ACC112 (cell line): ENCODE measurements around the gene ACVR2B.
A peak's percentile ranks its signal among the peaks of the same experiment; 100 is the strongest.

ENCODE experiments used
- H2AFZ ChIP-seq: fragments of 200-600 bp; sonication (generic); one replicate; pipeline ENCODE4 v1.6.0; 2017; ENCODE audit warnings: antibody characterized with exemption, low read length; ENCODE audit not compliant: unreplicated experiment
- H3K27ac ChIP-seq: fragments of 200-600 bp; sonication (generic); 2 replicates; pipeline ENCODE4 v1.5.1; 2014; ENCODE audit warnings: low read depth, mild to moderate bottlenecking, antibody characterized with exemption, low read length, moderate library complexity
- H3K27me3 ChIP-seq: fragments of 200-600 bp; sonication (generic); 2 replicates; pipeline ENCODE4 v1.6.1; 2014; ENCODE audit warnings: mild to moderate bottlenecking, antibody characterized with exemption, low read length, moderate library complexity, mixed read lengths; ENCODE audit not compliant: insufficient read depth
- H3K36me3 ChIP-seq: fragments of 200-600 bp; sonication (generic); 2 replicates; pipeline ENCODE4 v1.6.1; 2016; ENCODE audit warnings: mild to moderate bottlenecking, antibody characterized with exemption, low read length, moderate library complexity, mixed read lengths; ENCODE audit not compliant: insufficient read depth
- H3K4me1 ChIP-seq: fragments of 200-600 bp; sonication (generic); one replicate; pipeline ENCODE4 v1.6.1; 2016; ENCODE audit warnings: low read length, mixed read lengths; ENCODE audit not compliant: insufficient read depth, unreplicated experiment, control insufficient read depth
- H3K4me3 ChIP-seq: fragments of 200-600 bp; sonication (generic); 2 replicates; pipeline ENCODE4 v1.5.1; 2014; ENCODE audit warnings: mild to moderate bottlenecking, low read depth, low read length
- H3K79me2 ChIP-seq: fragments of 200-600 bp; sonication (generic); one replicate; pipeline ENCODE4 v1.6.0; 2016; ENCODE audit warnings: low read length; ENCODE audit not compliant: control insufficient read depth, unreplicated experiment, insufficient read depth

Gene ACVR2B

DNA sequence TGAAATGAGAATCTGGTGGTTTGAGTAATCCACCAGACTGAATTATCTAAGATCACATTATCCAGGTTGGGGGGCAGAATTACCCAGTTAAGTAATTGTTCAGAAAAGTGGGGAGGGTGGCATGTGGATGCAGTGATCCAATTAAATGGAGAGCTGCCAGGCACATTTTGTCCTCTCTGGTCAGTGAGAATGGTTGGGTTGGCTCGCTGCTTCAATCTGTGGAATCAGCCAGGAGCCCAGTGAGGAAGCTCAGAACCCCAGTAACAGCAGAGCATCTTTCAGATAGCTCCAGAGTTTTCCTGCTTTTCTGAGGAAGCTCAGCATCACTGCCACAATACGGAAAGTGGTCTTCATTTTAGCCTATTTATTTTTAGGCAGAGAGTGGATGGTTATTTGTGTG is 36.1 kb downstream of the ACVR2B start:
- H3K4me3 ChIP-seq: no peak overlapping the region
- H3K27me3 ChIP-seq: no peaks in the 10 kb centered on the region
- H2AFZ ChIP-seq: no peak overlapping the region
- H3K79me2 ChIP-seq: no peaks in the 10 kb centered on the region
- H3K27ac ChIP-seq: no peak overlapping the region
- H3K4me1 ChIP-seq: no peaks in the 10 kb centered on the region
- H3K36me3 ChIP-seq: no peaks in the 10 kb centered on the region

GRCh38 chr3:38490281-38491030 is 36.8 kb downstream of the ACVR2B start:
- no peaks in the 10 kb centered on the region for H3K36me3 ChIP-seq
- no peaks in the 10 kb centered on the region for H3K79me2 ChIP-seq
- no peaks in the 10 kb centered on the region for H3K4me1 ChIP-seq
- H2AFZ ChIP-seq: no peak overlapping the region
- no peak overlapping the region for H3K4me3 ChIP-seq
- no peak overlapping the region for H3K27ac ChIP-seq
- H3K27me3 ChIP-seq: no peaks in the 10 kb centered on the region

GRCh38 chr3:38491215-38491614 is 37.5 kb downstream of the ACVR2B start:
- H3K27me3 ChIP-seq: no peaks in the 10 kb centered on the region
- H3K79me2 ChIP-seq: no peaks in the 10 kb centered on the region
- no peaks in the 10 kb centered on the region for H3K36me3 ChIP-seq
- H2AFZ ChIP-seq: no peak overlapping the region
- no peaks in the 10 kb centered on the region for H3K4me1 ChIP-seq
- H3K27ac ChIP-seq: no peak overlapping the region
- H3K4me3 ChIP-seq: no peak overlapping the region

- no peaks in the 10 kb centered on the region for H3K27me3 ChIP-seq
- no peaks in the 10 kb centered on the region for H3K36me3 ChIP-seq
- H3K4me1 ChIP-seq: peaks cover 7% of the 10 kb centered on the region
Measured at GRCh38 chr3:38493031-38493430, 39.3 kb downstream of the ACVR2B start.

GRCh38 chr3:38496131-38496910 is 42.6 kb downstream of the ACVR2B start, which contains the start of gene EXOG:
Gene EXOG (plus strand): TSS chr3:38496340. CDS start chr3:38496368, 28 bp downstream.
- Histone ChIP-seq H3K4me1 (peaks cover 7% of the 10 kb centered on the region), H3K36me3 (no peaks in the 10 kb centered on the region), H3K4me3 (peak within 1 kb of the TSS; percentile 90), H3K27ac (peak within 1 kb of the TSS; percentile 69), H3K79me2 (peaks cover 18% of the 10 kb centered on the region), H3K27me3 (no peaks in the 10 kb centered on the region), H2AFZ (peak within 1 kb of the TSS; percentile 87)

More at GRCh38 chr3:38493031-38493430, 39.3 kb downstream of the ACVR2B start:
- Histone ChIP-seq H3K4me3 (no peak overlapping the region), H2AFZ (no peak overlapping the region), H3K79me2 (peaks cover 9% of the 10 kb centered on the region), H3K27ac (no peak overlapping the region)

GRCh38 chr3:38497031-38497430 is 43.3 kb downstream of the ACVR2B start:
- H3K4me1 ChIP-seq: peaks cover 7% of the 10 kb centered on the region
- peaks cover 18% of the 10 kb centered on the region for H3K79me2 ChIP-seq
- peak overlapping the region; percentile 87 for H2AFZ ChIP-seq
- H3K36me3 ChIP-seq: no peaks in the 10 kb centered on the region
- peak overlapping the region; percentile 90 for H3K4me3 ChIP-seq
- no peaks in the 10 kb centered on the region for H3K27me3 ChIP-seq
- peak overlapping the region; percentile 69; the same call in 1 of the 2 replicates for H3K27ac ChIP-seq

GRCh38 chr3:38500688-38501417 is 47.2 kb downstream of the ACVR2B start:
- Histone ChIP-seq H3K27ac (no peak overlapping the region), H3K4me1 (peaks cover 7% of the 10 kb centered on the region), H2AFZ (no peak overlapping the region), H3K27me3 (no peaks in the 10 kb centered on the region), H3K4me3 (no peak overlapping the region), H3K36me3 (peaks cover 4% of the 10 kb centered on the region; the same call in 1 of the 2 replicates), H3K79me2 (peaks cover 18% of the 10 kb centered on the region)

DNA sequence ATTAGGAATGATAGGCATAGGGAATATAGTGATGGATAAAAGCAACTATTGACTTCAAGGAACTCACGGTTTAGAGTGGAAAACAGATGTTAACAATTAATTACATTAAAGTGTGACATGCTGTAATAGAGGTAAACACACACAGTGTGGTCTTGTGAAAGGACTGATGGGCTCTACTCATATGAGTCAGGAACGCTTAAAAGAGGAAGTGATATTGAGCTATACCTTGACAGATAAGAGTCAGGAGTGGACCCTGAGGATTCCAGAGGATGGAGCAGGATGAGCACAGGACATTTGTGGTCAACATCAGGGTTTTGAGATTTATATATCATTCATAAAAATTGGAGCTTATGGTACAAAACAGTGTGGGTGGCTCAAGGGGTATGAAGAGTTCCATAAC is 53.4 kb downstream of the ACVR2B start:
- Histone ChIP-seq H3K79me2 (no peaks in the 10 kb centered on the region), H3K27ac (no peak overlapping the region), H3K4me3 (no peak overlapping the region), H3K36me3 (peaks cover 18% of the 10 kb centered on the region; the same call in 1 of the 2 replicates), H3K27me3 (no peaks in the 10 kb centered on the region), H3K4me1 (no peaks in the 10 kb centered on the region), H2AFZ (no peak overlapping the region)

DNA sequence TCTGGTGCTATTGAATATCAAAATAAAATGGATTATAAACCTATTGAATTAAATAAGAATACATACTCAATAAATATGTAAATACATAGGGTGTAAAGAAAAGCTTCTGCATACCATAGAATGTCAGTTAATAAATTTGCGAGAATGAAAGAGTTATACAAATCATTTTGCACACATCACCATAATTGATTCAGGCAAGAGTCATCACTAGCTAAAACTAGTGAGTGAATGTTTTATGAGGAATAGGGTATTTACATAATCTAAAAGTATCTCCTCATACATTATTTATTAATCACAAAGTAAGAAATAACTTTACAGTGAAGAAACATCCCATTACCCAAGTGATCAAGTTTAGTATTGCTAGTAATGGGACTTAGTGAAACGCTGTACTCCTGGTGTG is 56.0 kb downstream of the ACVR2B start:
- H3K27me3 ChIP-seq: no peaks in the 10 kb centered on the region
- H3K36me3 ChIP-seq: peaks cover 18% of the 10 kb centered on the region; the same call in 1 of the 2 replicates

DNA sequence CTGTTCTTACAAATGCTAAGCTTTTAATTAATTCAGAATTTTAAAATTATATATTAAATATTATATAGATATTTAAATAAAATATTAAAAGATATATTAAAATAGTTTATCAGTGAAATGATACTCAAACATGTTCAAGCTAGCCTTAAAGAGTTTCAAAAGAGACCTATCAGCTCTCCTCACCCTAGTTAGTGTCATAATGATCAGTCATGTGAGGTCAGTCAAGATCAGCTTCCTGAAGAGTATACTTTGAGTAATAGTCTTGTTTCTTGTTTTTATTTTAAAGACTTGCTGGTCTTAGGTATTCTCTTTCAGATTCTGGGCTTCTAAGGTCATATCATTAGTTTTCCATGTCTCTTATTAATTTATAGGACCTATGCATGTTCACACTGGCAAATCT is 56.9 kb downstream of the ACVR2B start:
- Histone ChIP-seq H3K4me3 (no peak overlapping the region), H3K79me2 (no peaks in the 10 kb centered on the region), H3K4me1 (no peaks in the 10 kb centered on the region), H3K27me3 (no peaks in the 10 kb centered on the region), H2AFZ (no peak overlapping the region), H3K27ac (no peak overlapping the region), H3K36me3 (peaks cover 19% of the 10 kb centered on the region)

More for the DNA sequence above, 56.0 kb downstream of the ACVR2B start:
- H3K4me3 ChIP-seq: no peak overlapping the region
- H3K27ac ChIP-seq: no peak overlapping the region
- H3K79me2 ChIP-seq: no peaks in the 10 kb centered on the region
- H2AFZ ChIP-seq: no peak overlapping the region
- no peaks in the 10 kb centered on the region for H3K4me1 ChIP-seq
